C4-2B (cell line): Measurements from ENCODE around the gene ZNF644.

Experiments
- CTCF ChIP-seq: fragments of 450-650 bp; conservative IDR thresholded peaks from 2 replicates; pipeline ENCODE4 v1.5.1; 2017; ENCODE audit warnings: mild to moderate bottlenecking
- ZFX ChIP-seq: fragments of 450-650 bp; IDR thresholded peaks from 2 replicates; pipeline ENCODE4 v1.6.1; 2017

GRCh38 chr1:90989990-90990389 lies 31.8 kb downstream of the ZNF644 start:
- TF ChIP-seq CTCF (no peak), ZFX (no peak)
